K562 (cell line): ENCODE measurements around the gene ING5. TPM values are rescaled to one million over a fixed set of nuclear protein-coding genes. Genes with fewer than 3 reads are reported as not detected.

Experiments
- REST ChIP-seq, 2 experiments: fragments of 450-650 bp; formaldehyde crosslinking in 1 of 2; IDR thresholded peaks; 2 replicates each; pipeline versions ENCODE4 v1.4.0 to v1.6.1; 2014 to 2020; ENCODE audit warnings: mild to moderate bottlenecking in 2 of 2, borderline replicate concordance in 1 of 2, low read depth in 1 of 2
- polyA plus RNA-seq, 8 experiments: library from polyadenylated mRNA; depleted of rRNA in 4 of 8; stranded (reverse) in 5 of 8; unstranded in 3 of 8; fragments of >200 nt; fragmentation: Nextera tagmentation in 2 of 8; fragmentation: Illumina TruSeq in 1 of 8; extraction: Ambion mirVana in 2 of 8; extraction: Trizol in 1 of 8; gene quantifications; 2 replicates each; pipeline versions ENCODE4 v1.2.1 to v1.2.3, GENCODE V29; 2011 to 2014; ENCODE audit warnings: inconsistent platforms in 1 of 8, missing spikeins in 1 of 8
- total RNA-seq, 7 experiments: library from RNA; depleted of rRNA in 6 of 7; stranded (reverse); fragments of >200 nt in 6 of 7; fragmentation: Illumina TruSeq in 2 of 7; extraction: Trizol in 2 of 7; gene quantifications; 2 replicates each; pipeline versions ENCODE4 v1.2.1 to v1.2.3, GENCODE V29; 2011 to 2021; ENCODE audit warnings: low replicate concordance in 1 of 7

Gene ING5
- total and polyA plus RNA-seq, 9 of the 15 experiments (the other 6 are each of a cell fraction or from before 2014, with no cell fraction given) = 10.4 to 53.3 (median 27.9) TPM

GRCh38 chr2:241767464-241768250 is 65.8 kb downstream of the ING5 start (continued):
- TF ChIP-seq REST (IDR thresholded peaks at IDR 0.05; ENCODE audit: borderline replicate concordance) (no peak), REST (CRISPR knock-in tag; IDR thresholded peaks at IDR 0.05; ENCODE audit: low read depth) (no peak)
